Activated CD8-positive, alpha-beta memory T cell treated with anti-CD3 and anti-CD28 coated beads, Interleukin-2, amount 50 U/mL, for 48 hours (primary cell): ENCODE data around the gene RCE1.

Experiments used
- DNase-seq: peaks from one replicate; pipeline ENCODE4 v3.0.0-alpha.2; 2020

The RCE1 gene

GRCh38 chr11:66891851-66892660 lies 48.8 kb downstream of the RCE1 start:
- DNase-seq = peak; percentile 74

GRCh38 chr11:66892911-66893310 lies 49.7 kb downstream of the RCE1 start:
- no peak for DNase-seq

- DNase-seq = no peak
These were observed 50.9 kb downstream of the RCE1 start for GRCh38 chr11:66894141-66894540.
